ENCODE results near the gene CT45A10. TPM values are rescaled to one million over a fixed set of nuclear protein-coding genes. Genes with fewer than 3 reads are reported as not detected.
"Not testable (repeated sequence)": the region's sequence is repeated elsewhere in the genome, so short reads cannot be mapped to it uniquely, and the experiment has no call there.

CT45A10 gene
- polyA plus RNA-seq, 1 donor (not counting 4 experiments of a cell fraction or from before 2014, with no cell fraction given), result not detected

GRCh38 chrX:135927897-135928296 lies 34.7 kb upstream of the CT45A10 start:
- H3K9ac ChIP-seq (ENCODE audit: control insufficient read depth, extremely low read depth, insufficient read depth, low read length), result no peak overlapping the region
- DNase-seq (ENCODE audit: low read depth, low spot score) (no peak), FAIRE-seq (no peak)
- no peaks in the 10 kb centered on the region for H3K36me3 ChIP-seq (ENCODE audit: control insufficient read depth in 2 of 2, extremely low read depth in 1 of 2, insufficient read depth in 2 of 2, low read length in 2 of 2)
- no peak overlapping the region for H3K4me2 ChIP-seq (ENCODE audit: control insufficient read depth, extremely low read depth, insufficient read depth, low read depth, low read length)
- H3K79me2 ChIP-seq (ENCODE audit: control insufficient read depth, insufficient read depth, low read length), result no peaks in the 10 kb centered on the region
- no peaks in the 10 kb centered on the region for H3K9me3 ChIP-seq (ENCODE audit: control insufficient read depth, low read depth, low read length)
- H3K9me1 ChIP-seq (ENCODE audit: control insufficient read depth, extremely low read depth, insufficient read depth, low read length), result no peaks in the 10 kb centered on the region
- H4K20me1 ChIP-seq (ENCODE audit: control insufficient read depth, extremely low read depth, insufficient read depth, low read length), result no peaks in the 10 kb centered on the region
- no peak overlapping the region for H3K27ac ChIP-seq (ENCODE audit: control insufficient read depth, insufficient read depth, low read length)
- H2AFZ ChIP-seq (ENCODE audit: control insufficient read depth, low read length), result no peak overlapping the region
- no peak overlapping the region for H3K4me3 ChIP-seq (ENCODE audit: control insufficient read depth in 2 of 3, extremely low read depth in 1 of 3, insufficient read depth in 2 of 3, low read depth in 1 of 3, low read length in 3 of 3)
- no peaks in the 10 kb centered on the region for H3K4me1 ChIP-seq (ENCODE audit: control insufficient read depth, extremely low read depth, insufficient read depth, low read length)
- dilution Hi-C loops (cut with MboI; ENCODE audit: extremely low pct_ligation_motif_present, low sequenced_read_pairs), result no loop called here
- no peak for TF ChIP-seq CTCF (optimal IDR thresholded peaks at IDR 0.05 in 1 of 3, IDR thresholded peaks at IDR 0.05 in 1 of 3, conservative IDR thresholded peaks at IDR 0.05 in 1 of 3; ENCODE audit: extremely low read depth in 1 of 3, insufficient read depth in 2 of 3, low read length in 3 of 3)
- no peak for TF ChIP-seq EZH2 (IDR thresholded peaks at IDR 0.05; ENCODE audit: low read length)
- no peaks in the 10 kb centered on the region for H3K27me3 ChIP-seq (ENCODE audit: control insufficient read depth, extremely low read depth, insufficient read depth, low read length)

GRCh38 chrX:135923353-135923752 lies 30.1 kb upstream of the CT45A10 start:
- Histone ChIP-seq H3K4me1 (ENCODE audit: control insufficient read depth, extremely low read depth, insufficient read depth, low read length) (no peaks in the 10 kb centered on the region), H3K79me2 (ENCODE audit: control insufficient read depth, insufficient read depth, low read length) (no peaks in the 10 kb centered on the region), H2AFZ (ENCODE audit: control insufficient read depth, low read length) (no peak overlapping the region), H3K9me3 (ENCODE audit: control insufficient read depth, low read depth, low read length) (no peaks in the 10 kb centered on the region), H3K4me2 (ENCODE audit: control insufficient read depth, extremely low read depth, insufficient read depth, low read depth, low read length) (no peak overlapping the region), H3K27me3 (ENCODE audit: control insufficient read depth, extremely low read depth, insufficient read depth, low read length) (no peaks in the 10 kb centered on the region), H3K36me3 (ENCODE audit: control insufficient read depth in 2 of 2, extremely low read depth in 1 of 2, insufficient read depth in 2 of 2, low read length in 2 of 2) (no peaks in the 10 kb centered on the region), H3K9ac (ENCODE audit: control insufficient read depth, extremely low read depth, insufficient read depth, low read length) (no peak overlapping the region), H4K20me1 (ENCODE audit: control insufficient read depth, extremely low read depth, insufficient read depth, low read length) (no peaks in the 10 kb centered on the region), H3K9me1 (ENCODE audit: control insufficient read depth, extremely low read depth, insufficient read depth, low read length) (no peaks in the 10 kb centered on the region), H3K27ac (ENCODE audit: control insufficient read depth, insufficient read depth, low read length) (no peak overlapping the region), H3K4me3 (ENCODE audit: control insufficient read depth in 2 of 3, extremely low read depth in 1 of 3, insufficient read depth in 2 of 3, low read depth in 1 of 3, low read length in 3 of 3) (no peak overlapping the region)
- dilution Hi-C loops (cut with MboI; ENCODE audit: extremely low pct_ligation_motif_present, low sequenced_read_pairs), result no loop called here
- FAIRE-seq (no peak), DNase-seq (ENCODE audit: low read depth, low spot score) (no peak)
- TF ChIP-seq CTCF (optimal IDR thresholded peaks at IDR 0.05 in 1 of 3, IDR thresholded peaks at IDR 0.05 in 1 of 3, conservative IDR thresholded peaks at IDR 0.05 in 1 of 3; ENCODE audit: extremely low read depth in 1 of 3, insufficient read depth in 2 of 3, low read length in 3 of 3), result peak; percentile 25 to 64 (median 42)
- no peak for TF ChIP-seq EZH2 (IDR thresholded peaks at IDR 0.05; ENCODE audit: low read length)

- H3K36me3 ChIP-seq (ENCODE audit: control insufficient read depth in 2 of 2, extremely low read depth in 1 of 2, insufficient read depth in 2 of 2, low read length in 2 of 2); H2AFZ ChIP-seq (ENCODE audit: control insufficient read depth, low read length); H3K4me2 ChIP-seq (ENCODE audit: control insufficient read depth, extremely low read depth, insufficient read depth, low read depth, low read length); H3K9ac ChIP-seq (ENCODE audit: control insufficient read depth, extremely low read depth, insufficient read depth, low read length); H3K9me1 ChIP-seq (ENCODE audit: control insufficient read depth, extremely low read depth, insufficient read depth, low read length); H3K27me3 ChIP-seq (ENCODE audit: control insufficient read depth, extremely low read depth, insufficient read depth, low read length); H3K79me2 ChIP-seq (ENCODE audit: control insufficient read depth, insufficient read depth, low read length); dilution Hi-C loops (cut with MboI; ENCODE audit: extremely low pct_ligation_motif_present, low sequenced_read_pairs); H3K27ac ChIP-seq (ENCODE audit: control insufficient read depth, insufficient read depth, low read length); H3K4me1 ChIP-seq (ENCODE audit: control insufficient read depth, extremely low read depth, insufficient read depth, low read length); H3K9me3 ChIP-seq (ENCODE audit: control insufficient read depth, low read depth, low read length); H4K20me1 ChIP-seq (ENCODE audit: control insufficient read depth, extremely low read depth, insufficient read depth, low read length); FAIRE-seq; DNase-seq (ENCODE audit: low read depth, low spot score); H3K4me3 ChIP-seq (ENCODE audit: control insufficient read depth in 2 of 3, extremely low read depth in 1 of 3, insufficient read depth in 2 of 3, low read depth in 1 of 3, low read length in 3 of 3): not testable (repeated sequence)
These were observed 27.3 kb upstream of the CT45A10 start for GRCh38 chrX:135920516-135920915.

Measured in keratinocyte (primary cell).